Measurements from ENCODE around the gene MAPRE2.

The MAPRE2 gene

GRCh38 chr18:35097195-35097594 lies 56.0 kb downstream of the MAPRE2 start:
- no peaks in the 10 kb centered on the region for H3K4me1 ChIP-seq (ENCODE audit: control insufficient read depth, low read length)
- no peak for TF ChIP-seq EZH2phosphoT487 (IDR thresholded peaks at IDR 0.05; ENCODE audit: borderline replicate concordance, low read length)
- TF ChIP-seq CTCF (IDR thresholded peaks at IDR 0.05; ENCODE audit: low read depth, low read length, poor library complexity, severe bottlenecking), result no peak
- H3K9me3 ChIP-seq (ENCODE audit: control insufficient read depth, insufficient read depth, low read length), result no peaks in the 10 kb centered on the region
- no peak overlapping the region for H3K27ac ChIP-seq (ENCODE audit: low read depth, low read length)
- no peak overlapping the region for H3K4me2 ChIP-seq (ENCODE audit: low read length)
- H4K20me1 ChIP-seq (ENCODE audit: control insufficient read depth, insufficient read depth, low read depth, low read length), result no peaks in the 10 kb centered on the region
- H3F3A ChIP-seq (ENCODE audit: control insufficient read depth, insufficient read depth), result no peaks in the 10 kb centered on the region
- peaks cover 24% of the 10 kb centered on the region for H3K36me3 ChIP-seq (ENCODE audit: control insufficient read depth, low read length)
- H3K27me3 ChIP-seq (ENCODE audit: control insufficient read depth, low read length), result no peaks in the 10 kb centered on the region
- H3K79me2 ChIP-seq (ENCODE audit: control insufficient read depth, low read length), result no peaks in the 10 kb centered on the region
- H3K4me3 ChIP-seq (ENCODE audit: low read length), result no peak overlapping the region
- H3K9me2 ChIP-seq (replicated peaks; ENCODE audit: control insufficient read depth, low read length), result no peaks in the 10 kb centered on the region

GRCh38 chr18:35097763-35098162 lies 56.5 kb downstream of the MAPRE2 start:
- H3K36me3 ChIP-seq (ENCODE audit: control insufficient read depth, low read length), result peaks cover 30% of the 10 kb centered on the region
- H3K9me2 ChIP-seq (replicated peaks; ENCODE audit: control insufficient read depth, low read length), result no peaks in the 10 kb centered on the region
- H3K79me2 ChIP-seq (ENCODE audit: control insufficient read depth, low read length), result no peaks in the 10 kb centered on the region
- H4K20me1 ChIP-seq (ENCODE audit: control insufficient read depth, insufficient read depth, low read depth, low read length), result no peaks in the 10 kb centered on the region
- no peaks in the 10 kb centered on the region for H3K27me3 ChIP-seq (ENCODE audit: control insufficient read depth, low read length)
- H3K9me3 ChIP-seq (ENCODE audit: control insufficient read depth, insufficient read depth, low read length), result no peaks in the 10 kb centered on the region
- no peaks in the 10 kb centered on the region for H3F3A ChIP-seq (ENCODE audit: control insufficient read depth, insufficient read depth)
- no peaks in the 10 kb centered on the region for H3K4me1 ChIP-seq (ENCODE audit: control insufficient read depth, low read length)
- H3K4me2 ChIP-seq (ENCODE audit: low read length), result no peak overlapping the region
- H3K4me3 ChIP-seq (ENCODE audit: low read length), result no peak overlapping the region
- TF ChIP-seq EZH2phosphoT487 (IDR thresholded peaks at IDR 0.05; ENCODE audit: borderline replicate concordance, low read length) (no peak), CTCF (IDR thresholded peaks at IDR 0.05; ENCODE audit: low read depth, low read length, poor library complexity, severe bottlenecking) (no peak)
- no peak overlapping the region for H3K27ac ChIP-seq (ENCODE audit: low read depth, low read length)

- Histone ChIP-seq H3K4me3 (ENCODE audit: low read length) (no peak overlapping the region), H3K79me2 (ENCODE audit: control insufficient read depth, low read length) (no peaks in the 10 kb centered on the region), H3K36me3 (ENCODE audit: control insufficient read depth, low read length) (peaks cover 40% of the 10 kb centered on the region), H3K27ac (ENCODE audit: low read depth, low read length) (no peak overlapping the region), H3K4me1 (ENCODE audit: control insufficient read depth, low read length) (no peaks in the 10 kb centered on the region), H3K9me2 (replicated peaks; ENCODE audit: control insufficient read depth, low read length) (no peaks in the 10 kb centered on the region), H4K20me1 (ENCODE audit: control insufficient read depth, insufficient read depth, low read depth, low read length) (no peaks in the 10 kb centered on the region), H3K9me3 (ENCODE audit: control insufficient read depth, insufficient read depth, low read length) (no peaks in the 10 kb centered on the region), H3K27me3 (ENCODE audit: control insufficient read depth, low read length) (no peaks in the 10 kb centered on the region), H3F3A (ENCODE audit: control insufficient read depth, insufficient read depth) (no peaks in the 10 kb centered on the region), H3K4me2 (ENCODE audit: low read length) (no peak overlapping the region)
- TF ChIP-seq CTCF (IDR thresholded peaks at IDR 0.05; ENCODE audit: low read depth, low read length, poor library complexity, severe bottlenecking) (no peak), EZH2phosphoT487 (IDR thresholded peaks at IDR 0.05; ENCODE audit: borderline replicate concordance, low read length) (no peak)
These were observed 58.7 kb downstream of the MAPRE2 start for GRCh38 chr18:35099911-35100310.
